Right lobe of liver (tissue), 6 donors: ENCODE results near the gene KIAA0586. TPM values are rescaled to one million over a fixed set of nuclear protein-coding genes. Genes with fewer than 3 reads are reported as not detected.

Experiments
- ATAC-seq, 4 donors: fragments of 200-7000 bp; cut with Tn5 transposase; one replicate each; pipeline ENCODE4 v1.9.1; 2020; ENCODE audit warnings: mild to moderate bottlenecking in 4 of 4, moderate library complexity in 4 of 4
- DNase-seq, 3 donors: peaks; one replicate each; pipeline ENCODE4 v3.0.0-alpha.2; 2020
- H3K27ac ChIP-seq, 3 donors: fragments of 200-600 bp; one replicate each; pipeline ENCODE4 v1.8.0; 2022
- H3K27me3 ChIP-seq, 2 donors: fragments of 200-600 bp; one replicate each; pipeline ENCODE4 v1.8.0; 2022
- H3K36me3 ChIP-seq, 4 donors: fragments of 200-600 bp; sonication (generic) in 1 of 4; one replicate each; pipeline versions ENCODE4 v1.5.1 to v1.8.0; 2017 to 2022; ENCODE audit warnings: control low read depth in 1 of 4
- H3K4me1 ChIP-seq, 4 donors: fragments of 200-600 bp; sonication (generic) in 1 of 4; one replicate each; pipeline versions ENCODE4 v1.5.1 to v1.8.0; 2017 to 2022; ENCODE audit warnings: control low read depth in 1 of 4
- H3K4me3 ChIP-seq, 3 donors: fragments of 200-600 bp; one replicate each; pipeline ENCODE4 v1.8.0; 2022
- H3K9me3 ChIP-seq, 4 donors: fragments of 200-600 bp; sonication (generic) in 1 of 4; one replicate each; pipeline versions ENCODE4 v1.5.1 to v1.8.0; 2017 to 2022; ENCODE audit warnings: control low read depth in 1 of 4
- POLR2A ChIP-seq: fragments of 450-650 bp; IDR thresholded peaks from one replicate; pipeline ENCODE4 v1.6.1; 2017; ENCODE audit warnings: antibody characterized with exemption, mild to moderate bottlenecking
- WGBS: methylation state at CpG from one replicate; pipeline ENCODE4 v1.1.6; 2018; ENCODE audit warnings: low coverage, low lambda C conversion rate; ENCODE audit not compliant: insufficient coverage; ENCODE audit errors: missing lambda C conversion rate; 5-methylcytosine and 5-hydroxymethylcytosine counted together
- intact Hi-C, 2 donors: fragments of 100-400 bp; cut with DNase I; formaldehyde crosslinking; loops; one replicate each; pipeline versions ENCODE4 v1.11.2 to v1.14.1; 2022
- total RNA-seq, 6 experiments: library from RNA; depleted of rRNA in 2 of 6; stranded (reverse); fragments of >200 nt in 2 of 6; fragmentation: NEBNext Ultra II Directional in 3 of 6; extraction: Animal tissue kit (Norgen Biotek cat#: 25700) in 3 of 6; gene quantifications; one replicate each; pipeline versions ENCODE4 v1.1.0 to v1.2.4, GENCODE V29; 2016 to 2023
- TF ChIP-seq, protein P1 (sequence below), 4 donors: fragments of 200-600 bp in 3 of 4; fragments of 450-650 bp in 1 of 4; IDR thresholded peaks; one replicate each; pipeline versions ENCODE4 v1.5.1 to v1.8.0; 2016 to 2022; ENCODE audit warnings: antibody characterized with exemption in 4 of 4, mild to moderate bottlenecking in 2 of 4
- donor health status: DM: no; HTN: yes; CAD: no.
- donor health status: DM: no; HTN: no; CAD: no.
- donor health status: DM: no; HTN: no; CAD: no.
- donor health status: DM: no; HTN: yes; CAD: no.
- donor health status: DM: no; HTN: yes; CAD: no.

Gene KIAA0586
- total RNA-seq, 6 experiments from 2014 or later, result 4.7 to 14.6 (median 9.0) TPM

DNA sequence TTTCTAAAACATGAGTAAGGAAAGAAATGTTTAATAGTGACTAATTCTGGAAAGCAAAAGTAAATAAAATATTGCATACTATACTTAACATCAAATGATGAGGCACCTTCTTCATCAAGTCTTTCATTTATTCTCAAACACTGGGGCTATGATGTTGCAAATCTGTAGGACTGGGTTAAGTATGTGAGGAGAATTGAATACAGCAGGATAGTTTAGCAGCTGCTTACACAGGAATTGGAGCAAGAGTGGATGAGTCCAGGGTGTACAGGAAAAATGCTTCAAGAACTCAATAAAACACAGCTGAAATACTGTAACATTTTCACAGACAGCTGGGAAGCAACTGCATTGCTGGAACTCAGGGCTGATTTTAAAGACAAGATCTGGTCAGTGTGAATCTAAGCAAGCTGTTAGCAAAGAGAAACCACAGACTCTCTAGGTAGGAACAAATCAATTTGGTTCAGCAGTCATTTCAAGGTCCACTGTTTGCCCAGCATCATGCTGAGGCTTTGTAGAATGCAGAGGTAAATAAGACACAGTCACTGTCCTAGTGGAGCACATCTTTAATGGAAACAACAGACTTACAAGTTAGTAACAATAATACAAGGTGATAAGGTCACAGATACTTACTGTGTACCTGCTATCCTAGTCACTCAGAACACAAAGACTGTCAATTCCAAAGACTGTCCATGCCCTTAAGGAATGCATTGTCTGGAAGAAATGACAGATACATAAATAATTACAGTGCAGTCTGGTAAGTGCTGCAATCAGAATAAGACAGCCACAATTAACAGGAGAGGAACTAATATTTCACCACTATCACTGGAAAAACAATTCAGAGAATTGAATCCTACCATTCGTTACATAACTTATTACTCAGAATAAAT, 113.5 kb downstream of the KIAA0586 start:
- H3K27me3 ChIP-seq, result no peaks in the 10 kb centered on the region
- no peaks in the 10 kb centered on the region for H3K9me3 ChIP-seq
- intact Hi-C loops, result no loop called here
- DNase-seq, result no peak
- no peaks in the 10 kb centered on the region for H3K4me1 ChIP-seq
- ATAC-seq, result no peak
- WGBS, result 64% methylated on average over 1 of the region's 1 CpG
- no peak overlapping the region for H3K27ac ChIP-seq
- no peak for TF ChIP-seq POLR2A
- TF ChIP-seq, protein P1, sequence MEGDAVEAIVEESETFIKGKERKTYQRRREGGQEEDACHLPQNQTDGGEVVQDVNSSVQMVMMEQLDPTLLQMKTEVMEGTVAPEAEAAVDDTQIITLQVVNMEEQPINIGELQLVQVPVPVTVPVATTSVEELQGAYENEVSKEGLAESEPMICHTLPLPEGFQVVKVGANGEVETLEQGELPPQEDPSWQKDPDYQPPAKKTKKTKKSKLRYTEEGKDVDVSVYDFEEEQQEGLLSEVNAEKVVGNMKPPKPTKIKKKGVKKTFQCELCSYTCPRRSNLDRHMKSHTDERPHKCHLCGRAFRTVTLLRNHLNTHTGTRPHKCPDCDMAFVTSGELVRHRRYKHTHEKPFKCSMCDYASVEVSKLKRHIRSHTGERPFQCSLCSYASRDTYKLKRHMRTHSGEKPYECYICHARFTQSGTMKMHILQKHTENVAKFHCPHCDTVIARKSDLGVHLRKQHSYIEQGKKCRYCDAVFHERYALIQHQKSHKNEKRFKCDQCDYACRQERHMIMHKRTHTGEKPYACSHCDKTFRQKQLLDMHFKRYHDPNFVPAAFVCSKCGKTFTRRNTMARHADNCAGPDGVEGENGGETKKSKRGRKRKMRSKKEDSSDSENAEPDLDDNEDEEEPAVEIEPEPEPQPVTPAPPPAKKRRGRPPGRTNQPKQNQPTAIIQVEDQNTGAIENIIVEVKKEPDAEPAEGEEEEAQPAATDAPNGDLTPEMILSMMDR (IDR thresholded peaks at IDR 0.05), result no peak
- H3K36me3 ChIP-seq, result no peaks in the 10 kb centered on the region
- H3K4me3 ChIP-seq, result no peak overlapping the region

DNA sequence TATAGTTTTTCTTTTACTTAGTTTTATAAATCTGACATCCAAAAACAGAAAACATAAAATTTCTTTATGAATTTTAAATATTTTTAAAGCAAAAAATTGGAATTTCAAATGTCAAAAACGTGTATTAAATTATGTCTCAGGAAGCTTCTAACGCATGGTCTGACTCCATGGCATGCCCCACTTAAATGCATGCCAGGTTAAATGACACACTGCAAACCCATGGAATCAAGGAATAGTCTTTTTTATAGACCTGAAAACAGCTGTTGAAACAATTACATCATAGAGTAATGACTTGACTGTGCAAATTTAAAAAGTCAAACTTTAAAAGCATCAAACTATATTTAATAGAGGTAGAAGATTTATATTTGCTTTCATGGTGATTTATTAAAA, 114.1 kb downstream of the KIAA0586 start:
- Histone ChIP-seq H3K4me1 (no peaks in the 10 kb centered on the region), H3K27me3 (no peaks in the 10 kb centered on the region), H3K4me3 (no peak overlapping the region), H3K27ac (no peak overlapping the region), H3K36me3 (no peaks in the 10 kb centered on the region), H3K9me3 (no peaks in the 10 kb centered on the region)
- ATAC-seq, result no peak
- 84% methylated on average over 2 of the region's 2 CpGs for WGBS
- no peak for TF ChIP-seq POLR2A
- TF ChIP-seq, protein P1 (IDR thresholded peaks at IDR 0.05), result no peak
- no peak for DNase-seq
- intact Hi-C loops, result no loop called here

GRCh38 chr14:58543253-58543652, 115.7 kb downstream of the KIAA0586 start:
- WGBS, result 100% methylated on average over 1 of the region's 1 CpG
- TF ChIP-seq, protein P1 (IDR thresholded peaks at IDR 0.05), result no peak
- TF ChIP-seq POLR2A, result no peak
- no peaks in the 10 kb centered on the region for H3K4me1 ChIP-seq
- no peak for DNase-seq
- no peaks in the 10 kb centered on the region for H3K27me3 ChIP-seq
- ATAC-seq, result no peak
- H3K4me3 ChIP-seq, result no peak overlapping the region
- H3K36me3 ChIP-seq, result no peaks in the 10 kb centered on the region
- no peaks in the 10 kb centered on the region for H3K9me3 ChIP-seq
- H3K27ac ChIP-seq, result no peak overlapping the region
- intact Hi-C loops, result no loop called here

- Histone ChIP-seq H3K9me3 (no peaks in the 10 kb centered on the region), H3K27ac (no peak overlapping the region), H3K27me3 (no peaks in the 10 kb centered on the region), H3K4me3 (no peak overlapping the region), H3K36me3 (no peaks in the 10 kb centered on the region), H3K4me1 (no peaks in the 10 kb centered on the region)
- 91% methylated on average over 10 of the region's 10 CpGs for WGBS
- ATAC-seq (no peak), DNase-seq (no peak)
- intact Hi-C loops, result no loop called here
- TF ChIP-seq, protein P1 (IDR thresholded peaks at IDR 0.05), result no peak
- no peak for TF ChIP-seq POLR2A
These were observed 120.1 kb downstream of the KIAA0586 start for GRCh38 chr14:58547649-58548048.
